CD4-positive, alpha-beta T cell treated with Interleukin-17A for 4 hours (primary cell): ENCODE measurements around the gene DOCK7.
"Not testable (repeated sequence)": the region's sequence is repeated elsewhere in the genome, so short reads cannot be mapped to it uniquely, and the experiment has no call there.

ENCODE experiments used
- DNase-seq: peaks from one replicate; pipeline ENCODE4 v3.0.0-alpha.2; 2020; ENCODE audit warnings: mixed read lengths

The DOCK7 gene

DNA sequence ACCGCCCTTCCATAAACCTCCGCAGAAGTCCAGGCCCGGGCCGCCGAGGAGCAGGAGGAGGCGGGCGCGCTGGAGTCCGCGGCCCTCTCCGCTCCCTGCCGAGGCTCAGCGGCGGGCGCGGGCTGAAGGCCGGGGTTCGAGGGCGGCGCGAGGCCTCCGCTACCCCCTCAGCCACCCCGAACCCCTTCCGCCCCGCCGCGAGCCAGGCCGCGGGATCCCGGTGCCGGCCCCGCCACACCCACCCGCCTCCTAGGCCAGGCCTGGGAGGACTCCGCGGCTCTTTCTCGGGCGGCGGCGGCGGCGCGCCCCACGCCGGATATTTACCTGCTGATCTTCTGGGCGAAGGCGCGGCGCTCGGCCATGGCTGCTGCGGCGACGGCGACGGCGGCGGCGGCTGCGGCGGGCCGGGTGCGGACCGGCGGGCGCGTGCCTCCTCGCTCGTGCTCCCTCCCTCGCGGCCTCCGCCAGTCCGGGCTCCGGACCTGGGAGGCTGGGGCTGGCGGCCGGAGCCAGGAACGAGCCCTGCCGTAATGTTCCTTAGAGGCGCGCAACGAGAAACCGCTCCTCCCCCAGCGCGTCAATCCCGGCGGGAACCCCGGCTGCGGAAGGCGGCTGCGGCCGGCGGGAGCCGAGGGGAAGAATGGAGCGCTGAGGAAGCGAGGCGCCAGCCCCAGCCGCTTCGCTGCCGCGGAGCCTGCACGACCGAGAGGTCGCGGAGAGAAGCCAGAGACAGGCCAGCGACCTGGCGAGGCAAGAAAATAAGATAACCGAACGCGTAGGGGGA lies at the start of gene DOCK7:
Gene DOCK7, minus strand, starts transcription at position 484 of the 784 bp plus-strand sequence. Its CDS starts 122 bp downstream, at position 362.
- DNase-seq: peak; percentile 69

GRCh38 chr1:62735491-62736171 lies 47.4 kb upstream of the DOCK7 start:
- DNase-seq: no peak

- no peak for DNase-seq
Measured at GRCh38 chr1:62732331-62732730, 44.1 kb upstream of the DOCK7 start.

- DNase-seq: no peak
Measured at GRCh38 chr1:62728963-62729362, 40.8 kb upstream of the DOCK7 start.

GRCh38 chr1:62727656-62728407 lies 39.6 kb upstream of the DOCK7 start:
- no peak for DNase-seq

DNA sequence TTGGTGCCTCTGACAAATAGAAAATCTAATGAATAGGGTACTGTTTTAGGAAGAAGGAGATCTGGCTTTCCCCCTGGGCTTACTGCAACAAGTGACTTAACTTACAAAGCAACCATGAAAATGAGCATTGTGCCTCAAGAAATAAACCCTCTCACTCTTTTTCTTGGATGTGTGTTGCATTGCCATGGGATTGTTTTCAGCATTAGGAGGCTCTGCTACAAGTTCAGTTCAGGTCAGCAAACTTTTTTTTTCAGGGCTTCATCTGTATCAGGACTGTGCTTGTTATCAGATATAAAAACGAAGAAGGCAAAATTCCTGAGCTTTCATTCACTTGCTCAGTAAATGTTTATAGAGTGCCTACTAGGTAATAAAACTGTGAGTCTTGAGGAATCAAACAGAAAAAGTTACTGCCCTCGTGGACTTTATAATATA lies 37.8 kb upstream of the DOCK7 start:
- no peak for DNase-seq

DNA sequence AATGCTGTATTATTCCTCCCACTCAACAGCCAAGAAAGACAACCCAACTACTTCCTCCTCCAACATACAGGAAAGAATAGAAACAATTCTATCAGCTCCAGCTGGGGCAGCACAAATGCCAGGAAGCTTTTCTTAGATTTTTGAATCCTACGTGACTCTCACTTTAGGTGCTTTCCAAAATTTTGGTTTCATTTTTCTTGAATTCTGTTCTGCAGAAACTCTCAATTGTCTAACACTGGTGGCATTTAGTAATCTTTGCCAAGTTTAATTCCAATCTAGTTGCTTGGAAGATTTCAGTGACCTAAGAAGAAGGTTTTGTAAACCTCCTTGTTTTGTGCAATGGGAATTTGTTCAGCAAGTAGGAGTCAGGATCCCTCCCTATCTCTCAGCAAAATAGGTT lies 37.1 kb upstream of the DOCK7 start:
- DNase-seq: no peak

GRCh38 chr1:62724430-62724829 lies 36.2 kb upstream of the DOCK7 start:
- DNase-seq: no peak

- DNase-seq: no peak
Measured at GRCh38 chr1:62723883-62724282, 35.7 kb upstream of the DOCK7 start.

GRCh38 chr1:62722796-62723195 lies 34.6 kb upstream of the DOCK7 start:
- no peak for DNase-seq

DNA sequence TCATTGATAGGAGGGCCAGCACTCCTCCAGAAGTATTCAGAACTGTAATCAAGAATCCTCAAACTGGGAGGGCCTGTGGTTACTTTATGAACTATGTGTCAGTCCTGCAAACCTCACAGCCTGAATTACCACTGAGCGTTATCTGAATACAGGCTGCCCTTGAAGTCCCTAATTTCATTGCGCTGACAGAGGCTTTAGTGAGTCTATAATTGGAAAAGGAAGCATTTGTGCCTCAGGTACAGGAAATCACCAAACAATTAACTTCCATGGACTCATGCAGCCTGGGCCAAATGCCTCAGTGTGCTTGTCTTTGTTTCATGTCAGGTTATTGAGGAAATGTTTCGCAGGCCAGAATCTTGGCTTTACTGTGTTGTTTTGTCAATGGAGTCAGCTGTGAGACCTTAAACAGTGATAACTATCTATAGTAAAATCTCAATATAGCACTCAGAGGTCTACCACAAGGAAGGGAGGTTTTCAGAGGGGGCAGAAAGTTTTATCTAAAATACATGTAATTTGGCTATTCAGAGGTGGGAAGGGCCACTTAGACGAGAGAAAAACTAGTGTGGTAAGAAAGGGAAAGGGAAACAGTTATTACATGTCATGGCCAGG lies 32.9 kb upstream of the DOCK7 start:
- DNase-seq: no peak

GRCh38 chr1:62718400-62718799 lies 30.2 kb upstream of the DOCK7 start:
- DNase-seq: not testable (repeated sequence)

DNA sequence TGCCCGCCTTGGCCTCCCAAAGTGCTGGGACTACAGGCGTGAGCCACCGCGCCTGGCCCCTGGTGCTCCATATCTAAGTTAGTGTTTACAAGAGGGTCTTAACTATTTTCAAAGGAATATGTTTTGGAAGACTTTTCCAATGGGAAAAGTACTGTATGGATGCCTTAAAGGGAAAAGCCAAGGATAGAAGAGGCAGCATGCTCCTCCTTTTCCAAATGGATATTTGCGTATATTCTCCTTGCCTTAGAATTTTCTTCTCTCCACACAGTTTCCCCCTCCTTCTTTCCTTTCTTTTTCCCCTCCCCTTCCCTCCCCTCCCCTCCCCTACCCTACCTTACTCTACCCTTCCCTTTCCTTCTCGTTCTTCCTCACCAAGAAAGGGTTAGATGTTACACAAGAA lies 29.3 kb upstream of the DOCK7 start:
- DNase-seq: no peak

- no peak for DNase-seq
Measured at GRCh38 chr1:62716397-62716796, 28.2 kb upstream of the DOCK7 start.

DNA sequence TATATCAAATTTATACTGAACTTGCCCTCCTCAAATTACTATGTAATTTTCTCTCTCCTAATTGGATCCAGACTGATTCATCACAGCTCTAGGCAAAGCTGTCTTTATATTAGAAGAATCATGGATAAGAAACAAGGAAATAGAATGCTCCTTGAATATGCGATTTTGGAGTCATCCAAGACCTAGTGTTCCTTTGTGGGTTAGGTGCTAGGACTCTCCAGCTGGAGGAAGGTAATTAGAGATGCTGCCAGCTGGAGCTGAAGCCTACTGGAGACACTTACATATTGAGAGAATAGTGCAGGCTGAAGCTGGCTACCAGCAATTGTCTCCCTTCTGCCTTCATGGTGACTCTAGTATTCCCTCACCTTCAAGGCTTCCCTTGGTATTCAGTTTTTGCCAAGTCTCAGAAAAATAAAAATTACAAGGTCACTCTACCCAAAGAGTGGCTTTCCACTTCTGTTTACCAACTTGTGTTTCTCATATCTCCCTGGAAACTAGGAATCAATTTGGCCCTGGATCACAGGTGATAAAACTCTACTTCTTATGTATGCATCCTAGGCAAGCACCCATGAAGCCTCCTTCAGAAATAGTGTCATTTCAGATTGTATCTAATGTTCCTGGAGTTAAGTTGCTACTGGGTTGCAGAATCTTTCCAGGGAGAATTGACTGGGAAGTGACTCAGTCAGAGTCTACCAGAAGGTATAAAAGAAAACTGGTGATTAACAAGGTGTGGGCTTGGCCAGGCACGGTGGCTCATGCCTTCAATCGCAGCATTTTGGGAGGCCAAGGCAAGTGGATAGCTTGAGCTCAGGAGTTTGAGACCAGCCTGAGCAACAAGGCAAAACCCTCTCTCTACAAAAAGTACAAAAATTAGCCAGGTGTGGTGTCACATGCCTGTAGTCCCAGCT lies 24.4 kb upstream of the DOCK7 start:
- no peak for DNase-seq

GRCh38 chr1:62707744-62708120 lies 19.5 kb upstream of the DOCK7 start:
- no peak for DNase-seq

- no peak for DNase-seq
Measured at GRCh38 chr1:62706985-62707743, 19.0 kb upstream of the DOCK7 start.

GRCh38 chr1:62698161-62698560 lies 10.0 kb upstream of the DOCK7 start:
- not testable (repeated sequence) for DNase-seq

- DNase-seq: not testable (repeated sequence)
Measured at GRCh38 chr1:62694479-62694878, 6.3 kb upstream of the DOCK7 start.

- DNase-seq: no peak
Measured at GRCh38 chr1:62693123-62693522, 4.9 kb upstream of the DOCK7 start.
